OCI-LY3 (cell line): ENCODE results near the gene SP100.
A peak's percentile ranks its signal among the peaks of the same experiment; 100 is the strongest.

Source experiments
- H2AFZ ChIP-seq: fragments of 200-600, 300-600 bp; shearing (Covaris generic); 2 replicates; pipeline ENCODE4 v1.6.0; 2014; ENCODE audit warnings: antibody characterized with exemption, low read depth, low read length
- H3K27ac ChIP-seq: fragments of 200-600, 300-600 bp; sonication (generic); 2 replicates; pipeline ENCODE4 v1.5.1; 2014; ENCODE audit warnings: mild to moderate bottlenecking, low read length, moderate library complexity, mixed read lengths
- H3K27me3 ChIP-seq: fragments of 200-600, 300-600 bp; sonication (generic); 2 replicates; pipeline ENCODE4 v1.6.1; 2014; ENCODE audit warnings: low read depth, low read length, mixed read lengths
- H3K36me3 ChIP-seq: fragments of 200-600, 300-600 bp; sonication (generic); replicated peaks from 2 replicates; pipeline ENCODE3; 2014; ENCODE audit warnings: low read depth, low read length, mixed read lengths
- H3K4me1 ChIP-seq: fragments of 300-600, 200-600 bp; sonication (generic); 2 replicates; pipeline ENCODE4 v1.6.1; 2014; ENCODE audit warnings: low read length, mixed read lengths
- H3K4me2 ChIP-seq: fragments of 200-600, 300-600 bp; sonication (generic); 2 replicates; pipeline ENCODE4 v1.6.1; 2014; ENCODE audit warnings: low read length, mixed read lengths
- H3K4me3 ChIP-seq: fragments of 300-600, 200-600 bp; sonication (generic); 2 replicates; pipeline ENCODE4 v1.5.1; 2014; ENCODE audit warnings: antibody characterized with exemption, mild to moderate bottlenecking, low read length, moderate library complexity
- H3K79me2 ChIP-seq: fragments of 300-600, 200-600 bp; shearing (Covaris generic); 2 replicates; pipeline ENCODE4 v1.6.1; 2014; ENCODE audit warnings: mild to moderate bottlenecking, low read length, mixed read lengths
- H3K9ac ChIP-seq: fragments of 300-600, 200-600 bp; shearing (Covaris generic); 2 replicates; pipeline ENCODE4 v1.6.0; 2014; ENCODE audit warnings: mild to moderate bottlenecking, low read length, moderate library complexity
- H3K9me3 ChIP-seq: fragments of 200-600, 300-600 bp; shearing (Covaris generic); 2 replicates; pipeline ENCODE4 v1.6.1; 2014; ENCODE audit warnings: low read length, mixed read lengths; ENCODE audit not compliant: insufficient read depth
- H4K20me1 ChIP-seq: fragments of 200-600, 300-600 bp; sonication (generic); 2 replicates; pipeline ENCODE4 v1.6.1; 2016; ENCODE audit warnings: low read length, mixed read lengths; ENCODE audit not compliant: insufficient read depth
- EZH2phosphoT487 ChIP-seq: fragments of 200-600 bp; shearing (Covaris generic); IDR thresholded peaks from 2 replicates; pipeline ENCODE4 v1.6.1; 2018; ENCODE audit warnings: antibody characterized with exemption, mixed run types, low read depth
- TF ChIP-seq, protein P1 (sequence below): fragments of 200-600, 300-600 bp; sonication (generic); IDR thresholded peaks from 2 replicates; pipeline ENCODE4 v1.5.1; 2014; ENCODE audit warnings: antibody characterized with exemption, low read length, low read depth

The SP100 gene

DNA sequence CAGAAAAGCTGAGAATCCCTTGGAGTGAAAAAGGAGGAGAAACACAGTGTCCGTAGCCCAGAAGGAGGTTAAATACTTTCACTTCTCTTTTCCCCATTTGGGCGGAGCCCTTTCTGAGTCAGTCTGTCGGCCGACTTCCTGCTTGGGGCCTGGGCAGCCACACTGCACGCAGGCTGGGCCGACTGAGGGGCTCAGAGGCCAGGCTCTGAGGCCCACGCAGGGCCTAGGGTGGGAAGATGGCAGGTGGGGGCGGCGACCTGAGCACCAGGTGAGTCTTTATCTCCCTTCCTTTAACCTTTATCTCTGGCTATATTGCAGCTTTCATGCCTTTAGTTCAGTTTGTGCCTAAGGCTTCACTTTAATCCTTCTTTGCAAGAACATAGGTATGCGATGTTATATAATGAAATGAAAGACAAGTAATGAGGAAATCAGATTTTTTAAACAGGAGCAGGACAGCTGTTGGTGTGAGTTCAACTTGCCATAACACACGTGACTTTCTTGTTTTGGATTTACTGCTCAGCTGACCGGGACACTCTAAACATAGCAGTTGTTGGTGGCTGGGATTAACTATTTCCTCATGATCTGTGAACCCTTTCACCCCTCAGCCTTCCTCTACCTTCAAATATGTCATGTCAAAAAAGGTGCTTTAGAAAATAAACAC, at the start of gene SP100:
SP100 (plus strand) TSS at position 141 of the 661 bp plus-strand sequence; CDS start at position 237, 96 bp downstream.
- H3K36me3 ChIP-seq, result peaks cover 15% of the 10 kb centered on the region
- peak within 1 kb of the TSS; percentile 90 for H3K9ac ChIP-seq
- peaks cover 32% of the 10 kb centered on the region; the same call in 1 of the 2 replicates for H4K20me1 ChIP-seq
- no peak within 1 kb of the TSS for H2AFZ ChIP-seq
- peaks cover 27% of the 10 kb centered on the region for H3K4me1 ChIP-seq
- H3K79me2 ChIP-seq, result peaks cover 52% of the 10 kb centered on the region
- no peaks in the 10 kb centered on the region for H3K9me3 ChIP-seq
- no peaks in the 10 kb centered on the region for H3K27me3 ChIP-seq
- TF ChIP-seq EZH2phosphoT487, result no peak
- TF ChIP-seq, protein P1, sequence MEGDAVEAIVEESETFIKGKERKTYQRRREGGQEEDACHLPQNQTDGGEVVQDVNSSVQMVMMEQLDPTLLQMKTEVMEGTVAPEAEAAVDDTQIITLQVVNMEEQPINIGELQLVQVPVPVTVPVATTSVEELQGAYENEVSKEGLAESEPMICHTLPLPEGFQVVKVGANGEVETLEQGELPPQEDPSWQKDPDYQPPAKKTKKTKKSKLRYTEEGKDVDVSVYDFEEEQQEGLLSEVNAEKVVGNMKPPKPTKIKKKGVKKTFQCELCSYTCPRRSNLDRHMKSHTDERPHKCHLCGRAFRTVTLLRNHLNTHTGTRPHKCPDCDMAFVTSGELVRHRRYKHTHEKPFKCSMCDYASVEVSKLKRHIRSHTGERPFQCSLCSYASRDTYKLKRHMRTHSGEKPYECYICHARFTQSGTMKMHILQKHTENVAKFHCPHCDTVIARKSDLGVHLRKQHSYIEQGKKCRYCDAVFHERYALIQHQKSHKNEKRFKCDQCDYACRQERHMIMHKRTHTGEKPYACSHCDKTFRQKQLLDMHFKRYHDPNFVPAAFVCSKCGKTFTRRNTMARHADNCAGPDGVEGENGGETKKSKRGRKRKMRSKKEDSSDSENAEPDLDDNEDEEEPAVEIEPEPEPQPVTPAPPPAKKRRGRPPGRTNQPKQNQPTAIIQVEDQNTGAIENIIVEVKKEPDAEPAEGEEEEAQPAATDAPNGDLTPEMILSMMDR, result no peak
- H3K27ac ChIP-seq, result peak within 1 kb of the TSS; percentile 90
- peak within 1 kb of the TSS; percentile 86 for H3K4me3 ChIP-seq
- peak within 1 kb of the TSS; percentile 94 for H3K4me2 ChIP-seq

DNA sequence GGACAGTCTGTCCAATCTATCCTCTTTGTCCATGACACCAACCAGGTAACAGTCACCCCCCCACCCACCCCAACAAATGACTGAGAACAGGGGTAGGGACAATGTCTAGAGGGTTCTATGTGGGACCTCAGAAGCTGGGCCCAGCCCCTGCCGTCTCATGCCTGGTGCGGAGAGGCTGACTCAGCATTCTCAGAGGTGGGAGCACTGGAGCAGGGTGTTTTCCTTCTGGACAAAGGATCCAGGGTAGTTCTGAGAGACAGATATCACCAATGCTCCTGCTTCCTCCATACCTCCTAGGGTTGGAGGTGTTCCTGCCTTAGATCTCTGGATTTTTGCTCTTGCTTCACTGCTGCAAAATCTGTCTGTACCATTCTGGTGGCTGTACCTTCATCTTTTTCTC, 33.9 kb upstream of the SP100 start:
- TF ChIP-seq EZH2phosphoT487, result no peak
- TF ChIP-seq, protein P1, result no peak
- Histone ChIP-seq H3K79me2 (no peaks in the 10 kb centered on the region), H3K27me3 (no peaks in the 10 kb centered on the region), H3K36me3 (no peaks in the 10 kb centered on the region), H2AFZ (no peak overlapping the region), H4K20me1 (no peaks in the 10 kb centered on the region), H3K9me3 (no peaks in the 10 kb centered on the region), H3K4me1 (no peaks in the 10 kb centered on the region), H3K4me2 (no peak overlapping the region), H3K27ac (no peak overlapping the region), H3K9ac (no peak overlapping the region), H3K4me3 (no peak overlapping the region)

DNA sequence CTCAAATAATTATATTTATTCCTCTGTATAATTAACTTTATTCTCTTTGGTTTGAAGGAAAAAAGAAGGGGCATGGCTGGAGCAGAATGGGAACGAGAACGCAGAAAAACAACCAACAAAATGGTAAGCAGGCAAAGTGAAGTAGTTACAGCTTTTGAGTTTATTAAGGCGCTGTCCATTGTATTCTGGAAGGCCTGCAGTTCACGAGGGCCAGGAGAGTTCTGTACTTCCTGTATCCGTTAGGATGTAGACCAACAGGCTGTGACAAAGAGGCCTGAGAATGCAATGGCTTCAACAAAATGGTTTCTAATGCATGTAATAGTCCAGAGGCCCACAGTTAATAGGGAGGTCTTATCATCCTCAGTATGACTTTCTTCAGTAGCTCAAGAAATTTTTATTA, 32.5 kb upstream of the SP100 start:
- no peaks in the 10 kb centered on the region for H3K36me3 ChIP-seq
- H3K27me3 ChIP-seq, result no peaks in the 10 kb centered on the region
- TF ChIP-seq EZH2phosphoT487, result no peak
- TF ChIP-seq, protein P1, result no peak

DNA sequence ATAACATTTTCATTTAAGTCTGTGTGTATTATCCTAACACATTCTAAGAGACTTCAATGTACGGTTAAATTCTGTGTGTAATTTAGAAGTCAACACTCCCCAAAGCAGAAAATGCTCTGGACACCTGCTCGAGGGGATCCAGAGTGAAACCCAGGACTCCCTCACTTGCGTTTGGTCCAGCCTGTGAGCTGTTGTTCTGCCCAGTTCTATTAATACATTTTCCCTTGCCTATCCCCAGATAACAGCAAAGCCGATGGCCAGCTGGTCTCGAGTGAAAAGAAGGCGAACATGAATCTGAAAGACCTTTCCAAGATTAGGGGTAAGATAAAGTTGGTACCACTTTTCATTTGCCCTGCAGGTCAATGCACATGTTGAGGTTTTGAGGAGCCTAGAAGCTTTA, 31.0 kb upstream of the SP100 start:
- H3K27me3 ChIP-seq, result no peaks in the 10 kb centered on the region

More for the DNA sequence above, 32.5 kb upstream of the SP100 start:
- Histone ChIP-seq H3K9me3 (no peaks in the 10 kb centered on the region), H3K79me2 (no peaks in the 10 kb centered on the region), H2AFZ (no peak overlapping the region), H3K9ac (no peak overlapping the region), H3K4me3 (no peak overlapping the region), H4K20me1 (no peaks in the 10 kb centered on the region), H3K27ac (no peak overlapping the region), H3K4me1 (no peaks in the 10 kb centered on the region), H3K4me2 (no peak overlapping the region)

More for the DNA sequence above, 31.0 kb upstream of the SP100 start:
- H3K4me3 ChIP-seq, result no peak overlapping the region
- no peak overlapping the region for H3K9ac ChIP-seq
- no peak overlapping the region for H2AFZ ChIP-seq
- H3K79me2 ChIP-seq, result no peaks in the 10 kb centered on the region
- H3K4me2 ChIP-seq, result no peak overlapping the region
- no peaks in the 10 kb centered on the region for H4K20me1 ChIP-seq
- no peak overlapping the region for H3K27ac ChIP-seq
- no peaks in the 10 kb centered on the region for H3K4me1 ChIP-seq
- H3K36me3 ChIP-seq, result no peaks in the 10 kb centered on the region
- no peaks in the 10 kb centered on the region for H3K9me3 ChIP-seq
- no peak for TF ChIP-seq EZH2phosphoT487
- TF ChIP-seq, protein P1, result no peak
